Peyer's patch (tissue), 4 donors: Measurements from ENCODE around the gene CCNQ.

ENCODE experiments used
- CTCF ChIP-seq, 6 experiments: fragments of 450-650 bp in 4 of 6; fragments of 200-600 bp in 2 of 6; sonication (generic) in 1 of 6; IDR thresholded peaks; one replicate each; pipeline ENCODE4 v1.5.1; 2017 to 2019; ENCODE audit warnings: antibody characterized with exemption in 6 of 6, mild to moderate bottlenecking in 3 of 6, moderate library complexity in 1 of 6
- POLR2A ChIP-seq, 2 donors: fragments of 450-650 bp; IDR thresholded peaks; one replicate each; pipeline ENCODE4 v1.5.1; 2017; ENCODE audit warnings: antibody characterized with exemption in 2 of 2, mild to moderate bottlenecking in 2 of 2, moderate library complexity in 2 of 2

- no peak for TF ChIP-seq CTCF (IDR thresholded peaks at IDR 0.05)
- no peak for TF ChIP-seq POLR2A (IDR thresholded peaks at IDR 0.05)
Measured at GRCh38 chrX:153549231-153549630, 49.7 kb downstream of the CCNQ start.
